Loucy (cell line): ENCODE measurements around the gene GET4.

Source experiments
- H2AFZ ChIP-seq: fragments of 200-600 bp; sonication (generic); 2 replicates; pipeline ENCODE4 v1.6.0; 2016; ENCODE audit warnings: antibody characterized with exemption, mild to moderate bottlenecking, low read length, moderate library complexity
- H3F3A ChIP-seq: fragments of 200-600 bp; 2 replicates; pipeline ENCODE4 v1.6.0; 2016; ENCODE audit warnings: antibody characterized with exemption, low read depth, mild to moderate bottlenecking
- H3K27me3 ChIP-seq: fragments of 200-600 bp; sonication (generic); 2 replicates; pipeline ENCODE4 v1.6.1; 2014; ENCODE audit warnings: low read length, mild to moderate bottlenecking; ENCODE audit not compliant: insufficient read depth, poor library complexity, severe bottlenecking
- H3K36me3 ChIP-seq: fragments of 200-600 bp; sonication (generic); 2 replicates; pipeline ENCODE4 v1.6.1; 2016; ENCODE audit warnings: low read length; ENCODE audit not compliant: insufficient read depth
- H3K4me1 ChIP-seq: fragments of 200-600 bp; sonication (generic); 2 replicates; pipeline ENCODE4 v1.5.1; 2014; ENCODE audit warnings: low read length, mild to moderate bottlenecking; ENCODE audit not compliant: insufficient read depth, poor library complexity, severe bottlenecking
- H3K4me2 ChIP-seq: fragments of 200-600 bp; sonication (generic); 2 replicates; pipeline ENCODE4 v1.6.0; 2014; ENCODE audit warnings: antibody characterized with exemption, low read length, low read depth, mild to moderate bottlenecking; ENCODE audit not compliant: poor library complexity, severe bottlenecking
- H3K4me3 ChIP-seq: fragments of 200-600 bp; sonication (generic); 2 replicates; pipeline ENCODE4 v1.5.1; 2014; ENCODE audit warnings: low read length, mild to moderate bottlenecking, mixed read lengths; ENCODE audit not compliant: poor library complexity, severe bottlenecking
- H3K79me2 ChIP-seq: fragments of 200-600 bp; sonication (generic); 2 replicates; pipeline ENCODE4 v1.6.1; 2014; ENCODE audit warnings: low read length; ENCODE audit not compliant: insufficient read depth
- H3K9ac ChIP-seq: fragments of 200-600 bp; sonication (generic); 2 replicates; pipeline ENCODE4 v1.6.0; 2014; ENCODE audit warnings: mild to moderate bottlenecking, low read depth, low read length, moderate library complexity; ENCODE audit not compliant: poor library complexity, severe bottlenecking
- H3K9me2 ChIP-seq: fragments of 200-600 bp; sonication (generic); replicated peaks from 2 replicates; pipeline ENCODE4 v1.6.1; 2016; ENCODE audit warnings: low read depth, low read length, mixed read lengths
- H3K9me3 ChIP-seq: fragments of 200-600 bp; sonication (generic); 2 replicates; pipeline ENCODE4 v1.6.1; 2014; ENCODE audit warnings: mild to moderate bottlenecking, antibody characterized with exemption, low read length, low read depth; ENCODE audit not compliant: insufficient read depth
- H4K20me1 ChIP-seq: fragments of 200-600 bp; sonication (generic); 2 replicates; pipeline ENCODE4 v1.6.0; 2014; ENCODE audit warnings: antibody characterized with exemption, low read length, mild to moderate bottlenecking; ENCODE audit not compliant: insufficient read depth, poor library complexity, severe bottlenecking
- EZH2phosphoT487 ChIP-seq: fragments of 200-600 bp; IDR thresholded peaks from 2 replicates; pipeline ENCODE4 v1.6.1; 2018; ENCODE audit warnings: antibody characterized with exemption, mild to moderate bottlenecking, moderate library complexity, borderline replicate concordance
- TF ChIP-seq, protein P1 (sequence below): fragments of 200-600 bp; sonication (generic); conservative IDR thresholded peaks from 2 replicates; pipeline ENCODE4 v1.5.1; 2014; ENCODE audit warnings: mild to moderate bottlenecking, antibody characterized with exemption, low read length

GET4 gene

DNA sequence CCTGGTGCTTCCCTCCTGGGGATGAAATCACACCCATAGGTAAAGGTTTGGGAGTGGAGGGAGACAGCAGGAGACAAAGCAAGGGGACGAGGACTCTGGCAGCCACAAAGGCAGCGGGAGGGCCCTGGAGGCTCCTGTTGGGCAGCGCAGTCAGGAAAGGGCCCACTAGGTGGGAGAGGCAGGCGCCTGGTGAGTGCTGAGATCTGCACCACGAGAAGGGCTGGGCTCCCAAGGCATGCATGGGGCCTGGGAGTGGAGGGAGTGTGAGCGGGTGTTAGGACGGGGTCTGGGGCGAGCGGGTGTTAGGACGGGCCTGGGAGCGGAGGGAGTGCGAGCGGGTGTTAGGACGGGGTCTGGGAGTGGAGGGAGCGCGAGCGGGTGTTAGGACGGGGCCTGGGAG, 13.0 kb downstream of the GET4 start:
- Histone ChIP-seq H3K36me3 (peaks cover 72% of the 10 kb centered on the region; the same call in 1 of the 2 replicates), H3K4me2 (no peak overlapping the region)
- TF ChIP-seq, protein P1, sequence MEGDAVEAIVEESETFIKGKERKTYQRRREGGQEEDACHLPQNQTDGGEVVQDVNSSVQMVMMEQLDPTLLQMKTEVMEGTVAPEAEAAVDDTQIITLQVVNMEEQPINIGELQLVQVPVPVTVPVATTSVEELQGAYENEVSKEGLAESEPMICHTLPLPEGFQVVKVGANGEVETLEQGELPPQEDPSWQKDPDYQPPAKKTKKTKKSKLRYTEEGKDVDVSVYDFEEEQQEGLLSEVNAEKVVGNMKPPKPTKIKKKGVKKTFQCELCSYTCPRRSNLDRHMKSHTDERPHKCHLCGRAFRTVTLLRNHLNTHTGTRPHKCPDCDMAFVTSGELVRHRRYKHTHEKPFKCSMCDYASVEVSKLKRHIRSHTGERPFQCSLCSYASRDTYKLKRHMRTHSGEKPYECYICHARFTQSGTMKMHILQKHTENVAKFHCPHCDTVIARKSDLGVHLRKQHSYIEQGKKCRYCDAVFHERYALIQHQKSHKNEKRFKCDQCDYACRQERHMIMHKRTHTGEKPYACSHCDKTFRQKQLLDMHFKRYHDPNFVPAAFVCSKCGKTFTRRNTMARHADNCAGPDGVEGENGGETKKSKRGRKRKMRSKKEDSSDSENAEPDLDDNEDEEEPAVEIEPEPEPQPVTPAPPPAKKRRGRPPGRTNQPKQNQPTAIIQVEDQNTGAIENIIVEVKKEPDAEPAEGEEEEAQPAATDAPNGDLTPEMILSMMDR, result no peak
- TF ChIP-seq EZH2phosphoT487, result no peak

DNA sequence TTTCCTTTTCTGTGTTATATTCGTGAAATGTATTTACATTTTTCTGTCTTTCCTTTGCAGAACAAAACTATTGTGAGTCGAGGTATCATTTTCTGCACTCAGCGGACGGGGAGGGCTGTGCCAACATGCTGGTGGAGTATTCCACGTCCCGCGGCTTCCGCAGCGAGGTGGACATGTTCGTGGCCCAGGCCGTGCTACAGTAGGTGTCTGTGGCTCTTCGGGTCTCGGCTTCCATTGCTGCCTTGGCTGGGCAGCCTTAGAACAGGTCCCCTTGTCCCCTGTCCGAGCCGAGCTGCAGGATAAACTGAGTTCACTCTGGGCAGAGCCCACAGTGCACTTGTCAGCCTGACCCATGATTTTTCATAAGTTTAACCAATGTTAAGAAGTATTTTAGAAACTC, 14.5 kb downstream of the GET4 start:
- Histone ChIP-seq H2AFZ (no peak overlapping the region), H3F3A (no peaks in the 10 kb centered on the region), H3K4me3 (no peak overlapping the region), H3K9ac (no peak overlapping the region), H3K27me3 (no peaks in the 10 kb centered on the region), H3K9me2 (no peaks in the 10 kb centered on the region), H3K4me1 (no peaks in the 10 kb centered on the region), H3K79me2 (peaks cover 11% of the 10 kb centered on the region; the same call in 1 of the 2 replicates), H4K20me1 (peaks cover 4% of the 10 kb centered on the region), H3K4me2 (no peak overlapping the region), H3K36me3 (peaks cover 86% of the 10 kb centered on the region; the same call in 1 of the 2 replicates), H3K9me3 (no peaks in the 10 kb centered on the region)
- no peak for TF ChIP-seq EZH2phosphoT487
- TF ChIP-seq, protein P1, result no peak

More for the DNA sequence above, 13.0 kb downstream of the GET4 start:
- Histone ChIP-seq H3F3A (no peaks in the 10 kb centered on the region), H3K9me3 (no peaks in the 10 kb centered on the region), H3K27me3 (no peaks in the 10 kb centered on the region), H3K9ac (no peak overlapping the region), H3K4me3 (no peak overlapping the region), H4K20me1 (peaks cover 4% of the 10 kb centered on the region), H3K4me1 (no peaks in the 10 kb centered on the region), H3K79me2 (peaks cover 25% of the 10 kb centered on the region), H3K9me2 (no peaks in the 10 kb centered on the region), H2AFZ (no peak overlapping the region)

GRCh38 chr7:891291-891690, 14.9 kb downstream of the GET4 start:
- Histone ChIP-seq H3K9me3 (no peaks in the 10 kb centered on the region), H3K27me3 (no peaks in the 10 kb centered on the region), H3K4me3 (no peak overlapping the region), H3K4me2 (no peak overlapping the region), H3K9me2 (no peaks in the 10 kb centered on the region), H3K36me3 (peaks cover 91% of the 10 kb centered on the region; the same call in 1 of the 2 replicates), H3K79me2 (peaks cover 7% of the 10 kb centered on the region; the same call in 1 of the 2 replicates), H2AFZ (no peak overlapping the region), H3F3A (no peaks in the 10 kb centered on the region), H4K20me1 (peaks cover 2% of the 10 kb centered on the region), H3K4me1 (no peaks in the 10 kb centered on the region), H3K9ac (no peak overlapping the region)
- no peak for TF ChIP-seq EZH2phosphoT487
- TF ChIP-seq, protein P1, result no peak
